ENCODE data around the gene GPBP1.

DNA sequence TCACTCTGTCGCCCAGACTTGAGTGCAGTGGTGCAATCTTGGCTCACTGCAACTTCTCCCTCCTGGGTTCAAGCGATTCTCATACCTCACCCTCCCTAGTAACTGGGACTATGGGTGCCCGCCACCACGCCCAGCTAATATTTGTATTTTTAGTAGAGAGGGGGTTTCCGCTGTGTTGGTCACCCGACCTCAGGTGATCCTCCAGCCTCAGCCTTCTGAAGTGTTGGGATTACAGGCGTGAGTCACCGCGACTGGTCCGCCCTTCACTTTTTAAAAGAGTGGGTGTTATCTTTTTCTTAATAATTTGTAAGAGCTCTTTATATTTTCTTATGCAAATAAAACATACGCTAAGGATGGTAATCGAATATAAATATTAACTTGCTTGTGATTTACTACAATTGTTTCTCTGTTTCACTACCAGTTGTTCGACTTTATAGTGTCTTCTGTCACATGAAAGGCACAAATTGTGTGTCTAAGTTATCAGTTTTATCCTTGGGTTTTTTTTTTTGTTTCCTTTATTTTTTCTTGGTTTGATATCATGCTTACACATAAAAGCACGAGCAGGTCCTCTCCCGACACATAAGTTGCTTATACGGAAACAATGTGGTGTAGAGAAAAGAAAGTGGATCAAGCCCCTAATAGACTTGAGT is 1.9 kb upstream of the GPBP1 start:
- TF ChIP-seq, protein P1, sequence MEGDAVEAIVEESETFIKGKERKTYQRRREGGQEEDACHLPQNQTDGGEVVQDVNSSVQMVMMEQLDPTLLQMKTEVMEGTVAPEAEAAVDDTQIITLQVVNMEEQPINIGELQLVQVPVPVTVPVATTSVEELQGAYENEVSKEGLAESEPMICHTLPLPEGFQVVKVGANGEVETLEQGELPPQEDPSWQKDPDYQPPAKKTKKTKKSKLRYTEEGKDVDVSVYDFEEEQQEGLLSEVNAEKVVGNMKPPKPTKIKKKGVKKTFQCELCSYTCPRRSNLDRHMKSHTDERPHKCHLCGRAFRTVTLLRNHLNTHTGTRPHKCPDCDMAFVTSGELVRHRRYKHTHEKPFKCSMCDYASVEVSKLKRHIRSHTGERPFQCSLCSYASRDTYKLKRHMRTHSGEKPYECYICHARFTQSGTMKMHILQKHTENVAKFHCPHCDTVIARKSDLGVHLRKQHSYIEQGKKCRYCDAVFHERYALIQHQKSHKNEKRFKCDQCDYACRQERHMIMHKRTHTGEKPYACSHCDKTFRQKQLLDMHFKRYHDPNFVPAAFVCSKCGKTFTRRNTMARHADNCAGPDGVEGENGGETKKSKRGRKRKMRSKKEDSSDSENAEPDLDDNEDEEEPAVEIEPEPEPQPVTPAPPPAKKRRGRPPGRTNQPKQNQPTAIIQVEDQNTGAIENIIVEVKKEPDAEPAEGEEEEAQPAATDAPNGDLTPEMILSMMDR (IDR thresholded peaks at IDR 0.05 in 2 of 3, conservative IDR thresholded peaks at IDR 0.05 in 1 of 3; ENCODE audit: borderline replicate concordance in 1 of 3, insufficient read depth in 1 of 3, low read depth in 2 of 3, low read length in 2 of 3): no peak
- TF ChIP-seq, protein P2, sequence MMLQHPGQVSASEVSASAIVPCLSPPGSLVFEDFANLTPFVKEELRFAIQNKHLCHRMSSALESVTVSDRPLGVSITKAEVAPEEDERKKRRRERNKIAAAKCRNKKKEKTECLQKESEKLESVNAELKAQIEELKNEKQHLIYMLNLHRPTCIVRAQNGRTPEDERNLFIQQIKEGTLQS (IDR thresholded peaks at IDR 0.05): no peak
- TF ChIP-seq TCF7L2 (IDR thresholded peaks at IDR 0.05; ENCODE audit: borderline replicate concordance, extremely low read depth, insufficient read depth, insufficient read length) (peak; percentile 65), POLR2A (IDR thresholded peaks at IDR 0.05; ENCODE audit: borderline replicate concordance, extremely low read depth, insufficient read depth, insufficient read length) (no peak), CBX3 (IDR thresholded peaks at IDR 0.05; ENCODE audit: low read depth) (no peak), ZNF274 (IDR thresholded peaks at IDR 0.05; ENCODE audit: low read depth, low read length) (no peak), EZH2 (IDR thresholded peaks at IDR 0.05) (no peak), SIN3A (IDR thresholded peaks at IDR 0.05; ENCODE audit: low read depth) (no peak), POLR2AphosphoS5 (IDR thresholded peaks at IDR 0.05; ENCODE audit: low read depth, low read length) (no peak), RAD21 (IDR thresholded peaks at IDR 0.05; ENCODE audit: low read depth) (no peak), EGR1 (IDR thresholded peaks at IDR 0.05; ENCODE audit: low read depth) (no peak)
